Psoas muscle (tissue), 8 donors: Measurements from ENCODE around the gene NAPA. TPM values are rescaled to one million over a fixed set of nuclear protein-coding genes. Genes with fewer than 3 reads are reported as not detected.

Source experiments
- ATAC-seq, 4 donors: fragments of 200-7000 bp; cut with Tn5 transposase; one replicate each; pipeline ENCODE4 v1.9.1; 2020; ENCODE audit warnings: moderate library complexity in 3 of 4, mild to moderate bottlenecking in 2 of 4
- DNase-seq, 2 donors: peaks; one replicate each; pipeline ENCODE4 v3.0.0-alpha.2; 2020
- H3K27ac ChIP-seq: fragments of 200-600 bp; one replicate; pipeline ENCODE4 v1.8.0; 2022
- H3K27me3 ChIP-seq, 3 donors: fragments of 200-600 bp in 1 of 3; one replicate each; pipeline versions ENCODE4 v1.6.1 to v1.8.0; 2013 to 2022; ENCODE audit warnings: low read length in 2 of 3, mild to moderate bottlenecking in 2 of 3, moderate library complexity in 1 of 3; ENCODE audit not compliant: insufficient read depth in 3 of 3
- H3K36me3 ChIP-seq, 2 donors: fragments of 200-600 bp in 1 of 2; one replicate each; pipeline versions ENCODE4 v1.6.1 to v1.8.0; 2013 to 2022; ENCODE audit warnings: low read depth in 1 of 2, mild to moderate bottlenecking in 1 of 2, moderate library complexity in 1 of 2; ENCODE audit not compliant: insufficient read depth in 1 of 2
- H3K4me1 ChIP-seq: fragments of 200-600 bp; one replicate; pipeline ENCODE4 v1.8.0; 2022
- H3K4me3 ChIP-seq: fragments of 200-600 bp; one replicate; pipeline ENCODE4 v1.8.0; 2022; ENCODE audit warnings: mild to moderate bottlenecking
- H3K9me3 ChIP-seq: fragments of 200-600 bp; one replicate; pipeline ENCODE4 v1.8.0; 2022
- WGBS, 3 donors: extraction: QIAGEN DNeasy Blood & Tissue Kit; methylation state at CpG; one replicate each; pipeline versions ENCODE4 v1.1.6 to v1.1.7; 2013; 5-methylcytosine and 5-hydroxymethylcytosine counted together
- intact Hi-C, 2 donors: fragments of 100-400 bp; cut with DNase I; formaldehyde crosslinking; loops; one replicate each; pipeline versions ENCODE4 v1.11.0 to v1.14.2; 2022
- polyA plus RNA-seq, 3 donors: library from polyadenylated mRNA; stranded (reverse); fragments of 200-250 nt; gene quantifications; one replicate each; pipeline ENCODE4 v1.2.3, GENCODE V29; 2013
- total RNA-seq, 4 donors: library from RNA; stranded (reverse); fragmentation: NEBNext Ultra II Directional in 2 of 4; extraction: Animal tissue kit (Norgen Biotek cat#: 25700) in 2 of 4; gene quantifications; one replicate each; pipeline versions ENCODE4 v1.2.1 to v1.2.4, GENCODE V29; 2021 to 2023
- TF ChIP-seq, protein P1 (sequence below): fragments of 200-600 bp; IDR thresholded peaks from one replicate; pipeline ENCODE4 v1.8.0; 2022; ENCODE audit warnings: antibody characterized with exemption
- donor health status: healthy with polysubstance abuse.
- donor health status: DM: no; HTN: no; CAD: no; lungs with moderate emphysema.
- donor health status: Bipolar disorder and iron deficiency.
- donor health status: healthy.
- donor health status: DM: yes; HTN: yes; CAD: no.
- donor health status: DM: no; HTN: no; CAD: no.
- donor health status: DM: no; HTN: no; CAD: no.
- donor health status: DM: yes; HTN: yes; CAD: no.

NAPA gene
- total and polyA plus RNA-seq, 7 donors: 103 to 182 (median 124) TPM

DNA sequence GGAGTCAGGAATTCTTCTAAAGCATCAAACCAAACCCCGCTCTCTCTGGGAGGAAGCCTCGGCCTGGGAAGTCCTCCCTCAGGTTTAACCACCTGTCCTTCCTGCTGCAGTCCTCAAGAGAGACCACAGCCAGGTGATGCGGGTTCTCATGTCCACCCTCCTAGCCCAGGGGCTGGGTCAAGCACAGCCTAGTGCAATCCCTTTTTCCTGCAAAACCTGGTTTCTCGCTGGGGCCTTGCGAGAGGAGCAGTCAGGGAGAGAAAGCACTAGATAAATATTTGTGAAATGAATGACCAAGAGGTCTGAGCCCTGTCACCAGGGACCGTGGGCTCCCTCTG is 45.5 kb downstream of the NAPA start:
- no peak overlapping the region for H3K4me3 ChIP-seq
- TF ChIP-seq, protein P1, sequence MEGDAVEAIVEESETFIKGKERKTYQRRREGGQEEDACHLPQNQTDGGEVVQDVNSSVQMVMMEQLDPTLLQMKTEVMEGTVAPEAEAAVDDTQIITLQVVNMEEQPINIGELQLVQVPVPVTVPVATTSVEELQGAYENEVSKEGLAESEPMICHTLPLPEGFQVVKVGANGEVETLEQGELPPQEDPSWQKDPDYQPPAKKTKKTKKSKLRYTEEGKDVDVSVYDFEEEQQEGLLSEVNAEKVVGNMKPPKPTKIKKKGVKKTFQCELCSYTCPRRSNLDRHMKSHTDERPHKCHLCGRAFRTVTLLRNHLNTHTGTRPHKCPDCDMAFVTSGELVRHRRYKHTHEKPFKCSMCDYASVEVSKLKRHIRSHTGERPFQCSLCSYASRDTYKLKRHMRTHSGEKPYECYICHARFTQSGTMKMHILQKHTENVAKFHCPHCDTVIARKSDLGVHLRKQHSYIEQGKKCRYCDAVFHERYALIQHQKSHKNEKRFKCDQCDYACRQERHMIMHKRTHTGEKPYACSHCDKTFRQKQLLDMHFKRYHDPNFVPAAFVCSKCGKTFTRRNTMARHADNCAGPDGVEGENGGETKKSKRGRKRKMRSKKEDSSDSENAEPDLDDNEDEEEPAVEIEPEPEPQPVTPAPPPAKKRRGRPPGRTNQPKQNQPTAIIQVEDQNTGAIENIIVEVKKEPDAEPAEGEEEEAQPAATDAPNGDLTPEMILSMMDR: no peak
- H3K4me1 ChIP-seq: no peaks in the 10 kb centered on the region
- no peaks in the 10 kb centered on the region for H3K36me3 ChIP-seq
- no peaks in the 10 kb centered on the region for H3K9me3 ChIP-seq
- 8 to 22% (median 19%) methylated on average over 6 of the region's 6 CpGs for WGBS, 3 donors
- peaks cover 0 to 62% (median 17%) of the 10 kb centered on the region in 3 donors for H3K27me3 ChIP-seq
- intact Hi-C loops: no loop called here
- no peak overlapping the region for H3K27ac ChIP-seq
- ATAC-seq (no peak), DNase-seq (peak in 1 of 2 donors; percentile 10)

DNA sequence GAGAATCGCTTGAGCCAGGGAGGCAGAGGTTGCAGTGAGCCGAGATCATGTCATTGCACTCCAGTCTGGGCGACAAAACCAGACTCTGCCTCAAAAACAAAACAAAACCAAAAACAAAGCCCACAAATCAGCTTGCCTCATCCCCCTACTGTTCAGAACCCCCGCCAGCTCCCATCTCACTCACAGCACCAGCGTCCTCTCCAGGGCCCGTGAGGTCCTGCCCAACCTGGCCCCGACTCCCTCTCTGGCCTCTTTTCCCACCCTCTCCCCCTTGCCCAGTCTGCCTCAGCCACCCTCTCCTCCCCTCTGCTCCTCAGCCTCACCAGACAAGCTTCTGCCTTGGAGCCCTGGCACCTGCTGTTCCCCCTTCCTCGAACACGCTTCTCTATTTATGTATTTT is 46.9 kb downstream of the NAPA start:
- TF ChIP-seq, protein P1: no peak
- DNase-seq (no peak), ATAC-seq (no peak)
- Histone ChIP-seq H3K4me3 (no peak overlapping the region), H3K9me3 (no peaks in the 10 kb centered on the region), H3K4me1 (no peaks in the 10 kb centered on the region), H3K27me3 (peaks cover 0 to 55% (median 17%) of the 10 kb centered on the region in 3 donors), H3K27ac (no peak overlapping the region), H3K36me3 (no peaks in the 10 kb centered on the region)
- WGBS, 3 donors: 28 to 35% (median 28%) methylated on average over 9 of the region's 9 CpGs
- intact Hi-C loops: no loop called here

DNA sequence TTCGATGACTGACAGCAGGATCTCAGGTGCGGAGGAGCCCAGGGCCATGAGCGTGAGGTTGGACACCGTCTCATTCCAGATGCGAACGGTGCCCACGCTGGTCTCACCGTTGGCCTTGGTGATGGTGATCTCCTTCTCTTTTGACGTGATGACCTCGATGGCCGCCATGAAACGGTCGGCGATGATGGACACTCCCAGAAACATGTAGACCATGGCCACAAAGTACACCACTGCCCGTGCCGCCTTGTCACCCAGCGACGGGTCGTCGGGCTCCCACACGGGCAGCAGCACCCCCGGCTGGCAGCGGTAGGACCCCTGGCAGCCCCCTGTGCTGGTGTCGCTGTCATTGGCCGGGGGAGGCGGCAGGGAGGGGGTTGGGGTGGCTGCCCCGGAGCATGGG is 48.9 kb downstream of the NAPA start:
- no peak overlapping the region for H3K4me3 ChIP-seq
- WGBS, 3 donors: 80 to 84% (median 81%) methylated on average over 24 to 27 of the region's 27 CpGs
- no peaks in the 10 kb centered on the region for H3K36me3 ChIP-seq
- H3K4me1 ChIP-seq: no peaks in the 10 kb centered on the region
- ATAC-seq (no peak), DNase-seq (peak in 1 of 2 donors; percentile 32)
- TF ChIP-seq, protein P1: no peak
- no peak overlapping the region for H3K27ac ChIP-seq
- H3K27me3 ChIP-seq: peaks cover 0 to 48% (median 13%) of the 10 kb centered on the region in 3 donors
- intact Hi-C loops: no loop called here
- no peaks in the 10 kb centered on the region for H3K9me3 ChIP-seq

DNA sequence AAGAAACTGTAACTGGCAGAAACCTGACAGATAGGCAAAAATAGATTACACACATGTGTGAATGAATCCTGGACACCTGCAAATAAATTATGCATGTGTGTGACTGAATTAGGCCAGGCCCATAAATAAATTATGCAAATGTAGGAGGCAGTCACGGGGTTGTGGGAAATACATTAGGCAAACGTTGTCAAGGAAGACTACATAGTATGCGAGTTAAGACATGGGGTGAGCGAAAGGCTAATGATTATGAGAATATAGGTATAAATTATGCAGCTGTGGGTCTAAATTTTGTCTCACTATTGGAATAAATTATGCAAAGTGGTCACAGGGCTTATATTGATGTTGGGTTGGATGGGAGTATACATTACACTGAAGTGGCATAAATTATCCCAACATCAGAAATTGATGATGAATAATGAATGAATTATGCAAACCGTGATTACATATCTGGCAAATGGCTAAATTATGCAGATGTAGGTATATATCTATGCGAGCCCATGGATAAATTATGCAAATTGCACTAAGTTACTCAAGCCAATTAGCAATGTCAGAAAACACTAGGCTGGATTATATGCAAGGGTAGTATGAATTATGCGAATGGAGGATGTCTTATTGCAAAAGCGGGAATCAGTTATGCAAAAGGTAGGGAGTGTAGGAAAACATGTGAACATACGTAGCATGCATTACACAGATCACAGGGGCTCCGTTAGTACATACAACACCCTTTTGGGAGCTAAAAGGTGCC is 50.0 kb downstream of the NAPA start:
- Histone ChIP-seq H3K4me3 (no peak overlapping the region), H3K9me3 (no peaks in the 10 kb centered on the region), H3K27me3 (peaks cover 0 to 56% (median 10%) of the 10 kb centered on the region in 3 donors), H3K4me1 (no peaks in the 10 kb centered on the region), H3K36me3 (no peaks in the 10 kb centered on the region), H3K27ac (no peak overlapping the region)
- no peak for ATAC-seq
- TF ChIP-seq, protein P1: no peak
- 64 to 66% (median 64%) methylated on average over 10 of the region's 10 CpGs for WGBS, 3 donors
- intact Hi-C loops: no loop called here
- DNase-seq: no peak

DNA sequence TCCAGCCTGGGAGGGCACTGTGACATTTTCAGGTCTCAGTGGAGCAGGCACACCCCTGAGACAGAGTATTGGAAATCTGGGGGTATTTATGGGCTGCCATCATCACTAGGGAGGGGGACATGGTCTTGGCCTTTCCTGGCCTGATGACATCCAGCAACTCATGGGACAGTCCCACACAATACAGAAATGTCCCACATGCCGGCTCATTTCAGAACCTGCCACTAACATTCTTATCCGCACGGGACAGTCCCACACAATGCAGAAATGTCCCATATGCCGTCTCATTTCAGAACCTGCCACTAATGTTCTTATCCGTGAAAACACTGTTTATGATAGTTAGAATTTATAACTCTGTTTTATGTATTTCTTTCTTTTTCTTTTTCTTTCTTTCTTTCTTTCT is 53.0 kb downstream of the NAPA start:
- TF ChIP-seq, protein P1: no peak
- intact Hi-C loops: no loop called here
- ATAC-seq (no peak), DNase-seq (no peak)
- H3K27me3 ChIP-seq: peaks cover 0 to 63% (median 18%) of the 10 kb centered on the region in 3 donors
- H3K9me3 ChIP-seq: no peaks in the 10 kb centered on the region
- no peaks in the 10 kb centered on the region for H3K36me3 ChIP-seq
- H3K27ac ChIP-seq: no peak overlapping the region
- WGBS, 3 donors: 75 to 80% (median 76%) methylated on average over 5 of the region's 5 CpGs
- H3K4me1 ChIP-seq: no peaks in the 10 kb centered on the region
- no peak overlapping the region for H3K4me3 ChIP-seq
